Activated CD8-positive, alpha-beta memory T cell treated with anti-CD3 and anti-CD28 coated beads for 48 hours (primary cell): Measurements from ENCODE around the gene TBC1D1.

ENCODE experiments used
- DNase-seq, 3 experiments: peaks; one replicate each; pipeline ENCODE4 v3.0.0-alpha.2; 2020; ENCODE audit warnings: low read depth in 2 of 3, low spot score in 2 of 3

TBC1D1 gene

GRCh38 chr4:37885496-37885895 is 5.4 kb upstream of the TBC1D1 start:
- DNase-seq, result no peak

- DNase-seq, result no peak
These were observed 759 bp upstream of the TBC1D1 start for GRCh38 chr4:37889849-37890800.

- DNase-seq, result peak; percentile 38 to 48 (median 44)
These were observed 626 bp downstream of the TBC1D1 start for GRCh38 chr4:37891260-37892159.

- DNase-seq, result peak in 2 of 3 experiments; percentile 8 to 14
These were observed 1.8 kb downstream of the TBC1D1 start for GRCh38 chr4:37892641-37893040.

- no peak for DNase-seq
These were observed 2.3 kb downstream of the TBC1D1 start for GRCh38 chr4:37893164-37893563.

GRCh38 chr4:37895271-37895670 is 4.4 kb downstream of the TBC1D1 start:
- DNase-seq, result no peak

GRCh38 chr4:37896206-37896860 is 5.4 kb downstream of the TBC1D1 start:
- DNase-seq, result no peak

- DNase-seq, result no peak
These were observed 11.3 kb downstream of the TBC1D1 start for GRCh38 chr4:37902212-37902611.

- no peak for DNase-seq
These were observed 12.1 kb downstream of the TBC1D1 start for GRCh38 chr4:37902738-37903693.

- DNase-seq, result no peak
These were observed 13.0 kb downstream of the TBC1D1 start for GRCh38 chr4:37903901-37904300.

GRCh38 chr4:37904824-37905223 is 13.9 kb downstream of the TBC1D1 start:
- DNase-seq, result no peak

GRCh38 chr4:37905533-37906169 is 14.8 kb downstream of the TBC1D1 start:
- no peak for DNase-seq

- DNase-seq, result no peak
These were observed 17.8 kb downstream of the TBC1D1 start for GRCh38 chr4:37908488-37909331.

- no peak for DNase-seq
These were observed 18.6 kb downstream of the TBC1D1 start for GRCh38 chr4:37909332-37910090.

GRCh38 chr4:37910091-37910486 is 19.2 kb downstream of the TBC1D1 start:
- no peak for DNase-seq

GRCh38 chr4:37914539-37914938 is 23.7 kb downstream of the TBC1D1 start:
- DNase-seq, result no peak

- no peak for DNase-seq
These were observed 26.5 kb downstream of the TBC1D1 start for GRCh38 chr4:37917388-37917787.

GRCh38 chr4:37918653-37919052 is 27.8 kb downstream of the TBC1D1 start:
- DNase-seq, result no peak
